GM19193 (cell line): ENCODE data around the gene PHC3.

Experiments used
- POLR2A ChIP-seq: IDR thresholded peaks from 4 replicates; pipeline ENCODE4 v1.6.1; 2011; ENCODE audit not compliant: insufficient read depth, insufficient read length; ENCODE audit errors: extremely low read depth

The PHC3 gene

GRCh38 chr3:170100944-170101343 lies 80.6 kb downstream of the PHC3 start:
- TF ChIP-seq POLR2A = no peak

GRCh38 chr3:170098753-170099152 lies 82.8 kb downstream of the PHC3 start:
- TF ChIP-seq POLR2A = no peak

GRCh38 chr3:170096342-170096741 lies 85.2 kb downstream of the PHC3 start:
- TF ChIP-seq POLR2A = no peak

GRCh38 chr3:170095771-170096170 lies 85.8 kb downstream of the PHC3 start:
- no peak for TF ChIP-seq POLR2A

GRCh38 chr3:170092907-170093306 lies 88.6 kb downstream of the PHC3 start:
- no peak for TF ChIP-seq POLR2A

GRCh38 chr3:170090601-170090981 lies 90.9 kb downstream of the PHC3 start:
- TF ChIP-seq POLR2A = no peak

- TF ChIP-seq POLR2A = no peak
Observed at GRCh38 chr3:170089862-170090600, 91.5 kb downstream of the PHC3 start.

GRCh38 chr3:170085396-170085795 lies 96.1 kb downstream of the PHC3 start:
- no peak for TF ChIP-seq POLR2A

- no peak for TF ChIP-seq POLR2A
Observed at GRCh38 chr3:170083343-170083742, 98.2 kb downstream of the PHC3 start.

- no peak for TF ChIP-seq POLR2A
Observed at GRCh38 chr3:170081079-170081741, 100.3 kb downstream of the PHC3 start.

GRCh38 chr3:170080605-170081004 lies 100.9 kb downstream of the PHC3 start:
- no peak for TF ChIP-seq POLR2A

- TF ChIP-seq POLR2A = no peak
Observed at GRCh38 chr3:170079536-170080165, 101.9 kb downstream of the PHC3 start.

- TF ChIP-seq POLR2A = no peak
Observed at GRCh38 chr3:170078620-170079281, 102.8 kb downstream of the PHC3 start.

GRCh38 chr3:170077361-170077760 lies 104.2 kb downstream of the PHC3 start:
- no peak for TF ChIP-seq POLR2A

- TF ChIP-seq POLR2A = no peak
Observed at GRCh38 chr3:170076715-170077238, 104.8 kb downstream of the PHC3 start.

GRCh38 chr3:170075441-170076091 lies 106.0 kb downstream of the PHC3 start:
- no peak for TF ChIP-seq POLR2A

- no peak for TF ChIP-seq POLR2A
Observed at GRCh38 chr3:170064108-170064507, 117.4 kb downstream of the PHC3 start.
